ENCODE results near the gene GCGR.

GRCh38 chr17:81792675-81793615 lies 11.0 kb upstream of the GCGR start:
- TF ChIP-seq CTCF (IDR thresholded peaks at IDR 0.05) (no peak), POLR2A (IDR thresholded peaks at IDR 0.05; ENCODE audit: low read length) (no peak), BCL3 (IDR thresholded peaks at IDR 0.05) (no peak), KDM1A (IDR thresholded peaks at IDR 0.05; ENCODE audit: low read depth) (no peak), JUN (IDR thresholded peaks at IDR 0.05) (no peak)
